Neuronal stem cell (in vitro differentiated cells): ENCODE data around the gene PSME3IP1.
"Not testable (repeated sequence)": the region's sequence is repeated elsewhere in the genome, so short reads cannot be mapped to it uniquely, and the experiment has no call there.

Experiments
- DNase-seq: peaks from one replicate; pipeline ENCODE4 v3.0.0-alpha.2; 2013; ENCODE audit warnings: low spot score
- H2AFZ ChIP-seq: one replicate; pipeline ENCODE4 v1.6.1; 2013; ENCODE audit warnings: mild to moderate bottlenecking, low read length, inconsistent platforms
- H2AK5ac ChIP-seq: 2 replicates; pipeline ENCODE4 v1.6.1; 2013; ENCODE audit warnings: low read depth, mild to moderate bottlenecking, inconsistent platforms, low read length, moderate library complexity, mixed read lengths
- H2BK120ac ChIP-seq: 2 replicates; pipeline ENCODE4 v1.6.1; 2013; ENCODE audit warnings: low read depth, mild to moderate bottlenecking, inconsistent platforms, low read length, moderate library complexity, mixed read lengths
- H2BK12ac ChIP-seq: one replicate; pipeline ENCODE4 v1.6.1; 2013; ENCODE audit warnings: low read length, inconsistent platforms
- H2BK15ac ChIP-seq: 2 replicates; pipeline ENCODE4 v1.6.1; 2013; ENCODE audit warnings: mild to moderate bottlenecking, low read length, inconsistent platforms, mixed read lengths
- H2BK5ac ChIP-seq: one replicate; pipeline ENCODE4 v1.6.1; 2013; ENCODE audit warnings: inconsistent platforms, mild to moderate bottlenecking, low read length, moderate library complexity
- H3K14ac ChIP-seq: one replicate; pipeline ENCODE4 v1.6.1; 2013; ENCODE audit warnings: low read length, inconsistent platforms
- H3K18ac ChIP-seq: 2 replicates; pipeline ENCODE4 v1.6.1; 2013; ENCODE audit warnings: low read length, inconsistent platforms
- H3K23ac ChIP-seq: 2 replicates; pipeline ENCODE4 v1.6.1; 2013; ENCODE audit warnings: low read depth, mild to moderate bottlenecking, mixed read lengths, low read length, inconsistent platforms; ENCODE audit not compliant: poor library complexity
- H3K27ac ChIP-seq: replicated peaks from 3 replicates; pipeline ENCODE4 v1.5.1; 2013; ENCODE audit warnings: low read length, inconsistent platforms
- H3K27me3 ChIP-seq, 3 experiments: 2 replicates each; pipeline ENCODE4 v1.6.1; 2013; ENCODE audit warnings: low read length in 3 of 3, mild to moderate bottlenecking in 2 of 3, inconsistent platforms in 1 of 3, low read depth in 1 of 3, mixed read lengths in 1 of 3, moderate library complexity in 1 of 3; ENCODE audit not compliant: control insufficient read depth in 3 of 3, insufficient read depth in 3 of 3
- H3K36me3 ChIP-seq, 2 donors: replicated peaks in 1 of 2; 2 replicates each; pipeline ENCODE4 v1.6.1; 2013; ENCODE audit warnings: low read length in 2 of 2; ENCODE audit not compliant: control insufficient read depth in 2 of 2, insufficient read depth in 2 of 2
- H3K4ac ChIP-seq: 2 replicates; pipeline ENCODE4 v1.6.1; 2013; ENCODE audit warnings: inconsistent platforms, mild to moderate bottlenecking, low read length, moderate library complexity
- H3K4me1 ChIP-seq, 2 donors: 1 replicate in 1 of 2; 2 replicates in 1 of 2; pipeline ENCODE4 v1.6.1; 2013; ENCODE audit warnings: low read length in 2 of 2, low read depth in 1 of 2; ENCODE audit not compliant: control insufficient read depth in 2 of 2, insufficient read depth in 1 of 2
- H3K4me2 ChIP-seq: one replicate; pipeline ENCODE4 v1.6.1; 2013; ENCODE audit warnings: mild to moderate bottlenecking, low read length, inconsistent platforms; ENCODE audit not compliant: insufficient read depth, poor library complexity, severe bottlenecking
- H3K4me3 ChIP-seq, 2 donors: 2 replicates each; pipeline ENCODE4 v1.5.1; 2013; ENCODE audit warnings: low read length in 2 of 2, mild to moderate bottlenecking in 2 of 2, inconsistent platforms in 1 of 2, moderate library complexity in 1 of 2
- H3K79me1 ChIP-seq: one replicate; pipeline ENCODE4 v1.6.1; 2013; ENCODE audit warnings: low read depth, mild to moderate bottlenecking, inconsistent platforms, low read length, moderate library complexity
- H3K9ac ChIP-seq: one replicate; pipeline ENCODE4 v1.6.1; 2013; ENCODE audit warnings: mild to moderate bottlenecking, low read depth, low read length, inconsistent platforms; ENCODE audit not compliant: poor library complexity
- H3K9me3 ChIP-seq, 2 donors: replicated peaks in 1 of 2; 2 replicates each; pipeline versions ENCODE3 to v1.6.1; 2013; ENCODE audit warnings: low read length in 2 of 2, mild to moderate bottlenecking in 2 of 2, inconsistent platforms in 1 of 2, low read depth in 1 of 2, mixed read lengths in 1 of 2, moderate library complexity in 1 of 2; ENCODE audit not compliant: control insufficient read depth in 2 of 2, insufficient read depth in 1 of 2
- H4K8ac ChIP-seq: one replicate; pipeline ENCODE4 v1.6.1; 2013; ENCODE audit warnings: low read depth, mild to moderate bottlenecking, inconsistent platforms, low read length, moderate library complexity
- H4K91ac ChIP-seq: one replicate; pipeline ENCODE4 v1.6.1; 2013; ENCODE audit warnings: low read length, low read depth, mild to moderate bottlenecking, inconsistent platforms; ENCODE audit not compliant: poor library complexity
- WGBS, 2 donors: extraction: QIAGEN DNeasy Blood & Tissue Kit; methylation state at CpG; one replicate each; pipeline ENCODE4 v1.1.7; 2013; ENCODE audit warnings: missing lambda C conversion rate in 2 of 2, mixed read lengths in 1 of 2; ENCODE audit not compliant: insufficient read length in 2 of 2, insufficient replicate concordance in 1 of 2; ENCODE audit errors: extremely low coverage in 2 of 2; 5-methylcytosine and 5-hydroxymethylcytosine counted together

The PSME3IP1 gene

DNA sequence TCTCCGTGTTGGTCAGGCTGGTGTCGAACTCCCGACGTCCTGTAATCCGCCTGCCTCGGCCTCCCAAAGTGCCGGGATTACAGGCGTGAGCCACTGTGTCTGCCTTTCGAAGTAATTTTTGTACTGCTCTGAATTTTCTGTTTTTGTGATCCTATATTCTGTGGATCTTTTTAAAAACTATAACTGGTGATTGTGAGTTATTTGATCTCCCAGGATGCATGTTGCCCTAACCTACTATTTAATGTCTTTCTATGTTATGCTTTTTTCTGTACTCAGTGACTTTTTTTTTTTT lies 2.8 kb upstream of the PSME3IP1 start:
- Histone ChIP-seq H3K4ac (no peak overlapping the region), H3K18ac (no peak overlapping the region), H3K14ac (no peak overlapping the region), H2BK12ac (no peak overlapping the region), H2BK5ac (no peak overlapping the region), H3K9ac (no peak overlapping the region), H3K4me3 (no peak overlapping the region), H2BK15ac (no peak overlapping the region), H2BK120ac (no peak overlapping the region), H3K9me3 (no peaks in the 10 kb centered on the region), H4K8ac (no peak overlapping the region), H3K79me1 (peaks cover 10% of the 10 kb centered on the region), H3K27me3 (no peaks in the 10 kb centered on the region), H3K27ac (no peak overlapping the region), H3K23ac (no peak overlapping the region), H2AK5ac (no peak overlapping the region), H3K36me3 (peaks cover 0 to 21% of the 10 kb centered on the region in 2 donors), H4K91ac (no peak overlapping the region), H2AFZ (no peak overlapping the region), H3K4me1 (peaks cover 2 to 16% of the 10 kb centered on the region in 2 donors), H3K4me2 (no peak overlapping the region)
- no CpG with 5 or more reads among the region's 9 CpGs for WGBS, 2 donors
- no peak for DNase-seq

DNA sequence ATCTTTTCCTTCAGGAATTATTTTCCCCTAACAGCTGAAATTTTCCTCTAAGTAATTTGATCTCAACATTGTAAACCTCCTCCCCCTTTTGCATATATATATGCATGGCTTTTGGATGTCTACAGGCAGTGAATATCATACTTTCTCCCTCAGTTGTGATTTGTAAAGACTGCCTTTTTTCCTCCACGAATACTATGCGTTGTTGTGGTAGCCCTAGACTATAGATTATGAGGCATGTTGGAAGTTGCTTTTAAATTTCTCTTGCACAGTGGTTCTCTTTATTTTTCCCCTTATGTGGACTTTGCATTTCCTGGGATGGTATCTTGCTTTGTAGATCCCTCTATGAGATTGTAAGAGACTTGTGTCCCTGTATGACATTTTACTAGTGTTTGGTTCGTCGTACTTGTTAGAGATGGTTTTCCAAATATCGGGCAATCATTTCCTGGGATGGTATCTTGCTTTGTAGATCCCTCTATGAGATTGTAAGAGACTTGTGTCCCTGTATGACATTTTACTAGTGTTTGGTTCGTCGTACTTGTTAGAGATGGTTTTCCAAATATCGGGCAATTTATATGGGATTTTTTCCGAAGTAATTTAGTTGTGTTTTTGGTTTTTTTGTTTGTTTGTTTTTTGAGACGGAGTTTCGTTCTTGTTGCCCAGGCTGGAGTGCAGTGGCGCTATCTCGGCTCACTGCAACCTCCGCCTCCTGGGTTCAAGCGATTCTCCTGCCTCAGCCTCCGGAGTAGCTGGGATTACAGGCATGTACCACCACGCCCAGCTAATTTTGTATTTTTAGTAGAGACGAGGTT lies 2.3 kb upstream of the PSME3IP1 start:
- Histone ChIP-seq H3K36me3 (peaks cover 0 to 21% of the 10 kb centered on the region in 2 donors), H3K4me1 (peaks cover 2 to 16% of the 10 kb centered on the region in 2 donors), H3K4me2 (peak overlapping the region; percentile 71), H3K79me1 (peaks cover 10% of the 10 kb centered on the region), H3K4me3 (peak overlapping the region in 1 of 2 donors; percentile 78)
- H3K9me3 ChIP-seq, H3K18ac ChIP-seq, H2BK15ac ChIP-seq, H2BK12ac ChIP-seq, H3K4ac ChIP-seq, H2AFZ ChIP-seq, H2BK120ac ChIP-seq, DNase-seq, H2AK5ac ChIP-seq, H4K91ac ChIP-seq, H3K14ac ChIP-seq, H2BK5ac ChIP-seq, H3K27ac ChIP-seq, H4K8ac ChIP-seq, H3K23ac ChIP-seq, H3K27me3 ChIP-seq, H3K9ac ChIP-seq: not testable (repeated sequence)
- 100% methylated on average over 3 of the region's 18 CpGs; no CpG with 5 or more reads in 1 of the 2 donors for WGBS, 2 donors

- peak overlapping the region; percentile 67 for H3K27ac ChIP-seq
- peak overlapping the region; percentile 71 for H3K9ac ChIP-seq
- no peaks in the 10 kb centered on the region for H3K27me3 ChIP-seq
- no peak overlapping the region for H3K4ac ChIP-seq
- WGBS, 2 donors = no CpG with 5 or more reads among the region's 28 CpGs
- no peak overlapping the region for H2BK120ac ChIP-seq
- no peak overlapping the region for H3K18ac ChIP-seq
- H3K36me3 ChIP-seq = peaks cover 0 to 17% of the 10 kb centered on the region in 2 donors
- no peak overlapping the region for H2BK12ac ChIP-seq
- H3K4me2 ChIP-seq = peak overlapping the region; percentile 71
- peak overlapping the region; percentile 78 to 100 for H3K4me3 ChIP-seq
- no peak overlapping the region for H2BK15ac ChIP-seq
- H2AK5ac ChIP-seq = no peak overlapping the region
- no peak overlapping the region for H2BK5ac ChIP-seq
- no peaks in the 10 kb centered on the region for H3K9me3 ChIP-seq
- no peak overlapping the region for H4K91ac ChIP-seq
- DNase-seq = peak; percentile 29
- peaks cover 2 to 16% of the 10 kb centered on the region in 2 donors for H3K4me1 ChIP-seq
- H4K8ac ChIP-seq = no peak overlapping the region
- no peak overlapping the region for H3K23ac ChIP-seq
- no peak overlapping the region for H3K14ac ChIP-seq
- H2AFZ ChIP-seq = peak overlapping the region; percentile 97
- H3K79me1 ChIP-seq = peaks cover 10% of the 10 kb centered on the region
Measured at GRCh38 chr16:57186872-57187854, 1.3 kb upstream of the PSME3IP1 start.
